T-helper 2 cell treated with Interferon-gamma antibody and Interleukin-4, amounts not matched to agents 100 ng/mL and 5 ng/mL, for 36 hours (primary cell): ENCODE results near the gene ADAM29. TPM values are rescaled to one million over a fixed set of nuclear protein-coding genes. Genes with fewer than 3 reads are reported as not detected.
"Not testable (repeated sequence)": the region's sequence is repeated elsewhere in the genome, so short reads cannot be mapped to it uniquely, and the experiment has no call there.

Source experiments
- intact Hi-C: fragments of 100-400 bp; cut with micrococcal nuclease; formaldehyde crosslinking; loops from one replicate; pipeline ENCODE4 v1.15.1; 2023
- total RNA-seq: library from RNA; stranded (reverse); gene quantifications from 2 replicates; pipeline ENCODE4 v1.2.3, GENCODE V29; 2022

ADAM29 gene
- total RNA-seq, 1 donor from 2014 or later, result not detected

DNA sequence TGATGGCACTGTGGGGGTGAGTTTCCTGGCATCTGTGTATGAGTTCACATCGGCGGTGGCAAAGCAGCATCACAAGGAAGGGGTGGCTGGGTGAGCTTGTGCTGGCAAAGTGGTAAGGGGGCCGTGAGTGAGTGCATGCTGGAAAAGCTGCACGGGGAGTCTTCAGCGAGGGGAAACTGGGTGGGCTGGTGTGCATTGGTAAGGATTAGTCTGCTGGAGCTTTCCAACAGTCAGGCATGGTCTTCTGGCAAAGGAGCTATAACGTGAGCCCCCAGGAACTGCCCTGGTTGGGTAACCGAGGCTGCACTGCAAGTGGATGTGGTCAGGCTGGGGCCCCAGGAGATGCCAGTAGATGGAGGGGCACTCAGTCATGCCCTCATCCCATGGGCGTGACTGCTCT, 30.7 kb downstream of the ADAM29 start:
- intact Hi-C loops, result no loop called here

- intact Hi-C loops, result no loop called here
Observed at GRCh38 chr4:174972911-174973310, 54.8 kb downstream of the ADAM29 start.

DNA sequence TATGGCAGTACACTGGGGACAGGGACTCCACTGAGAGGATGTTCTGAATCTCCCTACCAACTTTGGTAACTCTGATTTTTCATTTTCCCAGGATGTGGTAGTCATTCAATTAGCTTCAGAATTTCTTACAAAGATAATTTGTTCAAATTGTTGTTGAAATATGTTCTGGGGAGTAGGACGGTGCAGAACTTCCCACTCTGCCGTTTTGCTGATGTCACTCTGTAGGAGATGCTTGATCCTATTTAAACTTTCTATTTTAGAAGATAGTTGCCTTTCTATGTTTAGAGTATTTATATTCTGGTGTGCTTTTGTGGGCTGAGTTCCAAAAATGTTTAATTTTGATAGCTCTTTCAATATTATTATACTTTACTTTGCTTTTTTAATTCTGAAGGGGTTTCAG, 55.2 kb downstream of the ADAM29 start:
- intact Hi-C loops, result no loop called here

GRCh38 chr4:174983128-174983750, 65.1 kb downstream of the ADAM29 start:
- intact Hi-C loops, result no loop called here

- intact Hi-C loops, result not testable (repeated sequence)
Observed at GRCh38 chr4:174983870-174984269, 65.7 kb downstream of the ADAM29 start.

- intact Hi-C loops, result no loop called here
Observed at GRCh38 chr4:174989791-174990190, 71.6 kb downstream of the ADAM29 start.

DNA sequence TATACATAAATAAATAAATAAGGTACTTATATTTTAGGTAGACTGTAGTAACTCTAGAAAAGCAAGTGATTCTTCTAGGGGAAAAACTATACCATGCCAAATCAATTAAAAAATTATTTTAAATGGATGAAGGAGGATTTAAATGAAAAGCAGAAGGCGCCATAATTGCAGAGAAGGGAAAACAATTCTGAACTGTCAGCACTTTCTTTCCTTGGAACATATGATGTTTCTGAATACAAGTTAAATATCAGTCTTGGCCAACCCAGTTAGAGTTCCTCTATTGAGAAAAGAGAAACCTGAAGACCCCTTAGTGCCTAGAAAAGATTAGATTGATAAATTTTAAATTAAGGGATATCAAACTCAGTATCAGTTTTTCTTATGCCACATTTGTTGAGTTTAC, 75.8 kb downstream of the ADAM29 start:
- intact Hi-C loops, result no loop called here

GRCh38 chr4:174996079-174996478, 77.9 kb downstream of the ADAM29 start:
- intact Hi-C loops, result no loop called here

- intact Hi-C loops, result no loop called here
Observed at GRCh38 chr4:174999407-174999806, 81.2 kb downstream of the ADAM29 start.

GRCh38 chr4:175017751-175018150, 99.6 kb downstream of the ADAM29 start:
- intact Hi-C loops, result no loop called here

- intact Hi-C loops, result not testable (repeated sequence)
Observed at GRCh38 chr4:175019447-175019846, 101.3 kb downstream of the ADAM29 start.

Other genes starting within 250 kb of the ADAM29 start
- gene GLRA3, start 89.1 kb upstream of the ADAM29 start, total RNA-seq, result not detected in 2 replicates